Measurements from ENCODE around the gene TRIM65. TPM values are rescaled to one million over a fixed set of nuclear protein-coding genes. Genes with fewer than 3 reads are reported as not detected.
A peak's percentile ranks its signal among the peaks of the same experiment; 100 is the strongest.

TRIM65 gene
- total and polyA plus RNA-seq, 2 of the 13 experiments (the other 11 are each of a cell fraction or from before 2014, with no cell fraction given): 10.3 to 22.4 TPM

GRCh38 chr17:75877752-75878173 lies 19.0 kb downstream of the TRIM65 start (continued):
- TF ChIP-seq MEIS1 (CRISPR knock-in tag; IDR thresholded peaks at IDR 0.05; ENCODE audit: borderline replicate concordance) (peak; percentile 32; the same call in 1 of the 2 replicates), HNRNPK (IDR thresholded peaks at IDR 0.05; ENCODE audit: low read depth, low read length, poor library complexity, severe bottlenecking) (peak; percentile 70), ZIK1 (CRISPR knock-in tag; IDR thresholded peaks at IDR 0.05; ENCODE audit: borderline replicate concordance, low read depth) (peak; percentile 74; the same call in 1 of the 2 replicates), NR0B2 (CRISPR knock-in tag; IDR thresholded peaks at IDR 0.05) (peak; percentile 83), ZFX (CRISPR knock-in tag; IDR thresholded peaks at IDR 0.05; ENCODE audit: low read depth) (peak; percentile 89), ZNF484 (CRISPR knock-in tag; IDR thresholded peaks at IDR 0.05; ENCODE audit: borderline replicate concordance, low read depth) (0 out of 2 replicates have a peak, but pooled peaks have one; percentile 78), ZNF557 (CRISPR knock-in tag; IDR thresholded peaks at IDR 0.05) (no peak; the same call in 1 of the 2 replicates), HNF4A (CRISPR knock-in tag; IDR thresholded peaks at IDR 0.05) (0 out of 2 replicates have a peak, but pooled peaks have one; percentile 31), ZNF816 (CRISPR knock-in tag; IDR thresholded peaks at IDR 0.05; ENCODE audit: borderline replicate concordance) (0 out of 2 replicates have a peak, but pooled peaks have one; percentile 18), ZNF678 (CRISPR knock-in tag; IDR thresholded peaks at IDR 0.05) (no peak), CENPT (CRISPR knock-in tag; IDR thresholded peaks at IDR 0.05; ENCODE audit: low read depth) (peak; percentile 86), NR2F2 (IDR thresholded peaks at IDR 0.05; ENCODE audit: borderline replicate concordance, low read depth) (no peak), ZBTB7A (CRISPR knock-in tag; IDR thresholded peaks at IDR 0.05) (peak; percentile 41; the same call in 1 of the 2 replicates), ZNF281 (CRISPR knock-in tag; IDR thresholded peaks at IDR 0.05; ENCODE audit: borderline replicate concordance) (peak; percentile 38; the same call in 1 of the 2 replicates), BRCA1 (CRISPR knock-in tag; IDR thresholded peaks at IDR 0.05) (peak; percentile 74; the same call in 1 of the 2 replicates), IRF9 (CRISPR knock-in tag; IDR thresholded peaks at IDR 0.05; ENCODE audit: borderline replicate concordance) (peak; percentile 25; the same call in 1 of the 2 replicates), ZNF543 (CRISPR knock-in tag; IDR thresholded peaks at IDR 0.05) (peak; percentile 30; the same call in 1 of the 2 replicates), ZNF18 (CRISPR knock-in tag; IDR thresholded peaks at IDR 0.05; ENCODE audit: insufficient replicate concordance) (peak; percentile 88), EZH2 (conservative IDR thresholded peaks at IDR 0.05; ENCODE audit: low read depth, low read length) (no peak), ZNF556 (CRISPR knock-in tag; IDR thresholded peaks at IDR 0.05; ENCODE audit: borderline replicate concordance) (peak; percentile 86; the same call in 1 of the 2 replicates), KDM5B (CRISPR knock-in tag; IDR thresholded peaks at IDR 0.05; ENCODE audit: borderline replicate concordance) (peak; percentile 89), ZNF615 (CRISPR knock-in tag; IDR thresholded peaks at IDR 0.05; ENCODE audit: borderline replicate concordance) (no peak)

All from HepG2 (cell line).